OCI-M1 (cell line): ENCODE measurements around the gene RIGI.
A peak's percentile ranks its signal among the peaks of the same experiment; 100 is the strongest.
"Not testable (repeated sequence)": the region's sequence is repeated elsewhere in the genome, so short reads cannot be mapped to it uniquely, and the experiment has no call there.

ENCODE experiments used
- DNase-seq: peaks from one replicate; lab custom pipeline; 2025; lab: John Stamatoyannopoulos, UW

RIGI gene

DNA sequence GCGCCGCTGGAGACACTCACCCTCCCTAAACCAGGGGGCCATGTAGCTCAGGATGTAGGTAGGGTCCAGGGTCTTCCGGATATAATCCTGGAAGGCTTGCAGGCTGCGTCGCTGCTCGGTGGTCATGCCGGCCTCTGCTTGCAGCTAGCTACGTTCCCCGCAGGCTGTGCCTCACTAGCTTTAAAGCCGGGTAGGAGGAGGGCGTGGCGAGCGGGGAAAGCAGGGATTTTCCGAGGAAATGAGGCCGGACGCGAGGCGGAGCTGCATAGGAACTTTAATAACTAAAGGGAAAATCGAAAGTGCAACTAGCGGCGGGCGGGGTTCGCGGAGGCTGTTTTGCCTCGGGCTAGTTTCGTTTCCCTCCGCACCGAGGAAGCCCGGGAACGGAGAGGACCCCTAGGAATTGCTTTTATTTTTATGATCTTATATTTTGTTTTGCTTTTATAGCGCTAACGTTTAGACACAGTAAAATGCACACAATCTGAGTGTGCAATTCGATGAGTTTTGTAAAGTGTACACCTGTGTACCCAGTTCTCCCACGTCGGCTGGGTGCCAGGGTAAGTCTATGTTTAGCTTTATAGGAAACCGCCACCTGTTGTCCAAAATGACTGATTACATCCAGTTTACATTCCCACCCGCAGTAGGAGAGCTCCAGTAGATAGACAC, at the start of gene RIGI:
TSS of gene RIGI (minus strand) at position 156 of the 666 bp plus-strand sequence. CDS start at position 126, 30 bp downstream.
- DNase-seq = peak; percentile 96

- DNase-seq = no peak
Observed at GRCh38 chr9:32574858-32575257, 48.9 kb upstream of the RIGI start.

GRCh38 chr9:32573821-32574220, 47.8 kb upstream of the RIGI start:
- no peak for DNase-seq

DNA sequence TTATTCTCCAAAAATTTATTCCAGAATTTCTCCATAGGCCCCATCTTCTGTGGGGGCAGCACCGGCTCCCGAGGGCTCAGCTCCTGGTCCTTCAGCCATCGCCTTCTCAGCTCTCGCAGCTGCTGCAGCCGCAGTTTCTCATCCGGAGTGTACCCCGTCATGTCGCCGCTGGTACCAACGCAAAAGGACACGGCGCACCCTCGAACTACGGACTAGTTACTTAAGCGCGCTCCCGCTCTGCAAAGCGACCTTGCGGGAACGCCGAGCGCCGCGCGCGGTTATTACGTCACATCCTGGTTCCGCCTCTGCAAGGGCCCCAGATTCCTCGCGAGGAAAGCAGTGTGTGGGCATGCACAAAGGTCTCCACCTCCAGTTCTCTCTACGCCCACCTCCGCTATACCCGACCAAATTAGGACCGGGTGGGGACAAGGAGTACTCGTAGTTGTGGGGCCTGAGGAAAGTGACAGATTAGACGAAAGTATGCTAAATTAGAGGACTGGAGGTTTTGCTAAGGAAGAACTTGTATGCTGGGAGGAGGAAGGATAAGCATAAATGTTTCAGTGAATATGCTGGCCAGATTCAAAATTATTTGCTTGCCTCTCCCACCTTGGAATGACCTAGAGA, 47.0 kb upstream of the RIGI start, which contains the start of gene NDUFB6:
TSS of gene NDUFB6 (minus strand) at position 260 of the 624 bp plus-strand sequence. CDS start at position 161, 99 bp downstream.
- peak; percentile 97 for DNase-seq

DNA sequence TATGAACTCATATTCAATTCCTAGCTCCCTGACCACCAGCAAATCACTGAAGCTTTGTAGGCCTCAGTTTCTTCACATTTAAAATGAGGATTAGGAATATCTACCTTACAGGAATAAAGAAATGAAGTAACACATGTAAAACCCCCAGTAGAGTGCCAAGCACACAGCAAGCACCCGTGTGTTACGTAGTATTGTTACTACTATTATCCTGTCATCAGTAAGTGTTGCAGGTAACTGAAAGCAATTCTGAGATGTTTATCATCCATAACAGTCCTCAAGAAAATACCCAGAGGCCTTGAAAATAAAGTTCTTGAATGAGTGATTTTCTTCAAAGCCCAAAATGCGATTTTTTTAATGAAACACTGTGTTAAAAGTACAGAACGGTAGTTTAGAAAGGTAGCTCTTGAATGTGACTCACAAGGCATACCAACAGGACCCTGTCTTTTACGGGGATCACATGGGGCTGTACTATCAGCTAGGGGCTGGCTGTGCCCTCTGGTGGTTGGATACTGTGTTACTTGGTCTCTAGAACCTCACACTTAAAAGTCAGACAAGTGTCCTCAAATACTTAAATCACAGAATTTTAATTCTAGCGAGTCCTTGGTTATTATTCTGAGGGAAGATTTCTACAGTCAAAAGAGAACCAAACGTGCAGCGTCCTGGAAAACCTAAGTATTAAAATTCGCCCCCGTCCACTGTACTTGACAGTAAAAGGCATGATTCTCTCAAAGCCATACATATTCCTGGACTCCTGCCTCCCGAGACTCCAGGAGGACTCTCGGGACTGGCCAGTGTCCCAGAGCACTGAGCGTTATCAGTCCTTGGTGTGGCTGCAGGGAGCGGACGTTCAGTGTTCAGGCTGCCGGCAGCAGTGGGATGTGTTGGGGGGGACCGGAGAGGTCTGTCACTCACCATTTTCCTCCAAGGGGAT, 46.2 kb upstream of the RIGI start:
- DNase-seq = peak; percentile 90

GRCh38 chr9:32570262-32570661, 44.3 kb upstream of the RIGI start:
- DNase-seq = no peak

DNA sequence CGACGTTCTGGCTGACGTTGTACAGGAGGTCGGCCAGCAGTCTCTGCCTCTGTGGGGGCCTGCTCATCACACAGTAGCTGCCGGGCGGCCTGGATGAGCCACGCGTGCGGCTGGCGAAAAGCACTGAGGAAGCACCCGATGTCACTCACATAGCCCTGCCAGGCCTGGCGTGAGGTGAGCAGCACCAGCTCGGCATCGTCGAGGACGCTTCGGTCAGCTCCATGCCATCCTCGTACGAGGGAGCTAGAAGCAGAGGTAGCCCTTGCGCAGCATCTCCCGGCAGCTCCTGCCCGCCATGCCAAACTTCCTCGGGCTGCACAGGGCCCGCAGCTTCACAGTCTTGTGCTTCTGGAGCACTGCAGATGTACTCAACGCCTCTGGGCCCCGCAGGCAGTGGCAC, 40.8 kb upstream of the RIGI start:
- no peak for DNase-seq

DNA sequence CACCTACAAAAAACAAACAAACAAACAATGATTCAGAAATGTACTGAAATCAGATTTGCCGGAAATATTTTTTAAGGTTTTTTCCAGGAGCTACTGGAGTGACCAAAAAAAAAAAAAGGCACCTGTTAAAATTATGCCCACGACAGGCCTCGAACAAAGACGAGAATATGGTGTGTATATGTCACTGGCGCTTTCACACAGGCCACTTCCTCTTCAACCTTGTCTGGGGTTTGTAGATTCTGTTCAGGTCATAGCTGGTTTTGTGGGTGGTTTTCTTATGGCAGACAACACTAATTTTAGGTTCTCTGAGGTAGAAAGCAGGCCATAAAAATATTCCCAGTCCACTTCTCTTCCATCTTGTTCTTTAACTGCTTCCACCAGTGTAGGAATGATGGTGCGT, 40.0 kb upstream of the RIGI start:
- DNase-seq = no peak

DNA sequence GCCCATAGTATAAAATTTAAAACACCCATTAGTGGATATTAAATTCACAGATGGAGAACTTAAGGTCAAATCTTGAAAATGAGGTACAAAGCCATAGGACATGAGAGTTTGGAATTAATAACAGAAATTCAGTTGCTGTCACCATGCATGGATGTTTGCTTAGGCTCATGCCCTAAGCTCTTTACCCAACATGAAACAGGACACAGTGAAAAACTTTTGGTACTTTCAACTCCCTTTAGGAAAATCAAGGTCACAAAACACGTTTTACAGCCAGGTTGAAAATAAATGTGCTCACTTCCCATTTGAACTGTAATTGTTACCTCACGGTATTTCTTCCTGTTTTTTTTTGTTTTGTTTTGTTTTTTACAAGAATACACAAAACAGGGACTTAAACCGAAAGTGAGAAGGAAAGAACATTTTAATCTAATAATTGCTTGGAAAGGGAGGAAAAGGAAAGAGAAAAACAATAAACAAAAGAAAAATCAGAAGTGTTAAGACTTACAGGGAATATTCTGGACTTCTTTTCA, 32.5 kb upstream of the RIGI start:
- no peak for DNase-seq

- DNase-seq = peak; percentile 68
Observed at GRCh38 chr9:32554591-32554990, 28.6 kb upstream of the RIGI start.

- DNase-seq = peak; percentile 95
Observed at GRCh38 chr9:32554107-32554506, 28.1 kb upstream of the RIGI start.

DNA sequence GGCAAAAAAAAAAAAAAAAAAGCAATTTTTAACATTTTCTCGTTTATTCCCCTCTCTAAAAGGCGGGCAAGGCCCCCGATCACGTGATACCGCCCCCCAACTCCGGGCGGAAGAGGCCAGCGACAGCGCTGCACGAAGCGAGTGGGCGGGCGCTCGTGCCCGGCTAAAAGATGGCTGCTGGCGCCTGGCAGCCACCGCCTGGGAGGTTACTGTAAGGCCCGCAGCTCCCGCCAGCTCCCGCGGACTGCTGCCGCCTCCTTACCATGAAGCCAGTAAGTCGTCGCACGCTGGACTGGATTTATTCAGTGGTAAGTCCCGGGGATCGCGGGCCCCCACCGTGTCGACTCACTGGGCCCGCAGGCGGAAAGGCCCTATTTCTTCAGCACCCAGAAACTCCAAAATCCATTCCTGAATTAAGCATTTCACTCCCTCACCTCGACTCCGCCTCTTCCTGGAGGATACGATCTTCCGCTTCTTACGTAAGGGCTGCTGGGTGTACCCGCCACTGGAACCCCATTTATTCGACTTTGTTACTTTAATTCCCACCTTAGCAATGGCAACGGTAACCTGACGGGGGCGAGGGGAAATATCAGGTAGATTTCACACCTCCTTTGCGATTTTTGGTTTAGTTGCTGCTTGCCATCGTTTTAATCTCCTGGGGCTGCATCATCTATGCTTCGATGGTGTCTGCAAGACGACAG, 26.3 kb upstream of the RIGI start, which contains the start of the genes SMIM27 and TOPORS:
TSS of gene SMIM27 (plus strand) at position 156 of the 701 bp plus-strand sequence. CDS start at position 264, 108 bp downstream.
TSS of gene TOPORS (minus strand) at position 415 of the 701 bp plus-strand sequence. CDS start at position 265, 150 bp downstream.
- DNase-seq = peak; percentile 94

DNA sequence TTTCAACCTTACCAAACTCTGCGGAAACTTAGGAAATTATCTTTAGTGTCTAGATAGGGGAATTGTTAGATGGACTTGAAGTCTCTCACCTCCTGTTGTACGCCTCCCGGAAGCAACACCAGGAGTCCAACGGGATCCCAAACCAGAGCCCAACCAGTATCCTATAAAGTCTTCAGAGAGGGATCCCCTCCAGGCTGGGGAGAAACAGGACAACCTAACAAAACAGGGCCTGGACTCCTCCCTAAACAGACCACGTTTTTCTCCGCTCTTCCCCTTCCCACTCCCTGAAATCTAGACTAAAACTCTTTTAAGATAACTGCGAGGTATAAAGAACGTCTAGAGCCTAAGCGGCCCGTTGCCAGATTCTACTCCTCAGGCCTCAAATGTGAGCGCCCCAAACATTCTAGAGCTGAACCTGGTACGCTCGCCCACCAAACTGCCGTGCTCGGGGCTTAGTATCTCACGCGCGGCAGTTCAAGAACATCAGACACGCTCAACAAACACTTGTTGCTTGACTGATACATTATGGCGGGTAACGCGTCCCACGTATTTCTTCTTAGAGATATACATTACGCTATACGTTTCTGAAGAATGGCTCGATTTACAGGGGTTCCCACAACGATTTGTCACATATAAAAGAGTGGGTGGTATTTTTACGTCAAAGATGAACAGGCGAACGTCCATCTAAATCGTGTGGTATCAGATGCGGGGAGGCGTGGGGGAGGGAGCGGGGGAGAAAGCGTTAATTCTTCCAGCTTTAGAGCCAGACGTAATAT, 25.5 kb upstream of the RIGI start:
- peak; percentile 81 for DNase-seq

DNA sequence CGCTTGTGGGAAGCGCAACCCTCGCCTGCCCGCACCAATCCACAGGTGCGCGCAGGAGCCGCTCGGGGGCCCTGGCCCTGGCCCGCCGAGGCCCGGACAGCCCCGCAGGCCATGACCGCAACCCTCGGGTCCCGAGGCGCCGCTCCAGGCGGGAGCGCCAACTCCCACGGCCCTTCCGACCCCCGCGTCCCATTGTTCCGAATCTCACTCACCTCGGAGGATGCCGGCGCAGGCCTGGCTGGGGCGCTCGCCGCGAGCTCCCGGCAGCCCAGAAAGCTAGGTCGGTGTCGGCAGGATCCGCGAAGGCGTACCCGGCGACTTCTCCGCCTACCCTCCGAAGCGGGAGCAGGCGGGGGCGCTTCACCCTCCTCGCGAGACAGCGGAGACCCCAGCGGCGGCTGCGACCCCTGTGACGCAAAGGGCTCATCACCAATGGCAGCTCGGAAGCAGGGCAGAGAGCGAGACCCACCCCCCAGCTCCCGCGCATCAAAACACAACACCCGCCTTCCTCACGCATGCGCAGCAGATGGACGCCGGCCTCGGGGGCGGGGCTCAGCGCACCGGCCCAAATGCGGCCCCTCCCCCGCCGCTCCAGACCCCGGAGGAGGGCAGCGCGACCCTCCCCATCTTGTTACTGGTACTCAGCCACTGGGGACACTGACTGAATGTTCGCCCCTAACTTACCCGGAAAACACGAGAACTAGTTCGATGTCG, 24.7 kb upstream of the RIGI start:
- DNase-seq = peak; percentile 94

- DNase-seq = peak; percentile 56
Observed at GRCh38 chr9:32550150-32550561, 24.2 kb upstream of the RIGI start.

GRCh38 chr9:32548213-32548612, 22.2 kb upstream of the RIGI start:
- DNase-seq = not testable (repeated sequence)

DNA sequence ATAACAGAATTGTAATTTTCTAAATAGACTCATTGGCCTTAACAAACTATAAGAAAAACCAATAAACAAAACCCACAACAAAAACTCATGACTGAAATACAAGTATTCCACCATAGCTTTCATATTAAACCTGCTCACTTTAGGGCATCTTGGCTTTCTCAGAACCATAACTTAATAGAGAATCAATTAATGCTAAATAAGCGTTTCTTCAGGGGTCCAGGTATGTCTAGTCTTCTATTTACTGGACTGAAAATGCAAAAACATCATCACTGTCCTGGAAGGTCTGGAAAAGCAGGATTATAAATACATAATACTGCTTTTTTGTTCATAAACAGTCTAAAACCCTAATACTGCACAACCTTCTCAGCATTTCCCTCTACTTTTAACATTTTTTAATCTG, 19.9 kb upstream of the RIGI start:
- DNase-seq = no peak

- DNase-seq = no peak
Observed at GRCh38 chr9:32543047-32543446, 17.1 kb upstream of the RIGI start.

- DNase-seq = no peak
Observed at GRCh38 chr9:32533816-32534215, 7.8 kb upstream of the RIGI start.

DNA sequence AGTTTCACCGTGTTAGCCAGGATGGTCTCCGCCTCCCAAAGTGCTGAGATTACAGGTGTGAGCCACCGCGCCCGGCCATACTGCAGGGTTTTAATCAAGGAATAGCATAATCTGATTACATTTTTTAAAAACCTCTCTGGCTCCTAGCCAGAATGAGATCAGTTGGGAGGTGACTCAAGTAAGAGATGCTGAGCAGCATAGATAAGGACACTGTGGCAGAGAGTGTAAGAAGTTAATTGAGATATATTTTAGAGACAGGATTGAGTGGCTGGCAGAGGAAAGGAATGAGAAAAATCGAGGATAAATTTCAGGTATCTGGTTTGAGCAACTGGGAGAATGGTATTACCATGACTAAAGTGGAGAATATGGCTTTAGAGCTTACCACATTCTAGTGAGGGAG, 7.3 kb upstream of the RIGI start:
- peak; percentile 49 for DNase-seq
